ENCODE results near the gene FAM107B. TPM values are rescaled to one million over a fixed set of nuclear protein-coding genes. Genes with fewer than 3 reads are reported as not detected.

FAM107B gene
- total RNA-seq, 1 donor from 2014 or later, result 43.0 TPM

- H3F3A ChIP-seq (ENCODE audit: low read depth), result no peaks in the 10 kb centered on the region
- no peak for DNase-seq (ENCODE audit: low spot score)
- H3K4me2 ChIP-seq, result no peak overlapping the region
- Mint-ChIP-seq H3K9me3 (peaks cover 3% of the 10 kb centered on the region), H3K36me3 (no peaks in the 10 kb centered on the region), H3K27me3 (ENCODE audit: insufficient read depth, low read depth) (no peaks in the 10 kb centered on the region), H3K27ac (no peak overlapping the region), H3K4me1 (no peaks in the 10 kb centered on the region), H3K4me3 (no peak overlapping the region)
- no peak overlapping the region for H3K27ac ChIP-seq
- no peaks in the 10 kb centered on the region for H3K36me3 ChIP-seq
- H3K4me3 ChIP-seq, result no peak overlapping the region
- no peaks in the 10 kb centered on the region for H3K9me3 ChIP-seq (ENCODE audit: low read depth)
- H3K79me2 ChIP-seq (ENCODE audit: low read depth), result no peaks in the 10 kb centered on the region
- H3K27me3 ChIP-seq, result no peaks in the 10 kb centered on the region
- no peak overlapping the region for H2AFZ ChIP-seq (replicated peaks)
- no peaks in the 10 kb centered on the region for H3K4me1 ChIP-seq
- TF ChIP-seq CTCF (IDR thresholded peaks at IDR 0.05) (no peak), EZH2phosphoT487 (IDR thresholded peaks at IDR 0.05) (no peak), EZH2 (IDR thresholded peaks at IDR 0.05) (no peak)
- H4K20me1 ChIP-seq (ENCODE audit: low read depth), result no peaks in the 10 kb centered on the region
- no peak overlapping the region for H3K9ac ChIP-seq
These were observed 32.3 kb downstream of the FAM107B start for GRCh38 chr10:14742382-14742781.

GRCh38 chr10:14740684-14741247, 33.9 kb downstream of the FAM107B start:
- Mint-ChIP-seq H3K4me1 (no peaks in the 10 kb centered on the region), H3K27ac (no peak overlapping the region), H3K27me3 (ENCODE audit: insufficient read depth, low read depth) (no peaks in the 10 kb centered on the region), H3K36me3 (no peaks in the 10 kb centered on the region), H3K9me3 (peaks cover 3% of the 10 kb centered on the region), H3K4me3 (no peak overlapping the region)
- H3K9me3 ChIP-seq (ENCODE audit: low read depth), result no peaks in the 10 kb centered on the region
- no peak for DNase-seq (ENCODE audit: low spot score)
- H3K4me3 ChIP-seq, result no peak overlapping the region
- H3K27ac ChIP-seq, result no peak overlapping the region
- H3K36me3 ChIP-seq, result no peaks in the 10 kb centered on the region
- no peaks in the 10 kb centered on the region for H3K79me2 ChIP-seq (ENCODE audit: low read depth)
- TF ChIP-seq EZH2phosphoT487 (IDR thresholded peaks at IDR 0.05), result no peak
- no peak for TF ChIP-seq EZH2 (IDR thresholded peaks at IDR 0.05)
- no peak for TF ChIP-seq CTCF (IDR thresholded peaks at IDR 0.05)
- H3K4me2 ChIP-seq, result no peak overlapping the region
- H3K4me1 ChIP-seq, result no peaks in the 10 kb centered on the region
- no peaks in the 10 kb centered on the region for H4K20me1 ChIP-seq (ENCODE audit: low read depth)
- no peak overlapping the region for H2AFZ ChIP-seq (replicated peaks)
- no peaks in the 10 kb centered on the region for H3K27me3 ChIP-seq
- H3F3A ChIP-seq (ENCODE audit: low read depth), result no peaks in the 10 kb centered on the region
- H3K9ac ChIP-seq, result no peak overlapping the region

GRCh38 chr10:14737808-14738545, 36.7 kb downstream of the FAM107B start:
- no peaks in the 10 kb centered on the region for H3K36me3 ChIP-seq

More at GRCh38 chr10:14737808-14738545, 36.7 kb downstream of the FAM107B start:
- H3K4me3 ChIP-seq, result no peak overlapping the region
- no peak overlapping the region for H3K27ac Mint-ChIP-seq
- H3K4me1 Mint-ChIP-seq, result no peaks in the 10 kb centered on the region
- no peaks in the 10 kb centered on the region for H3K27me3 ChIP-seq
- no peaks in the 10 kb centered on the region for H3F3A ChIP-seq (ENCODE audit: low read depth)
- TF ChIP-seq EZH2 (IDR thresholded peaks at IDR 0.05) (no peak), CTCF (IDR thresholded peaks at IDR 0.05) (no peak), EZH2phosphoT487 (IDR thresholded peaks at IDR 0.05) (no peak)
- no peak overlapping the region for H2AFZ ChIP-seq (replicated peaks)
- H3K4me1 ChIP-seq, result no peaks in the 10 kb centered on the region
- H3K4me3 Mint-ChIP-seq, result no peak overlapping the region
- H4K20me1 ChIP-seq (ENCODE audit: low read depth), result no peaks in the 10 kb centered on the region
- H3K9ac ChIP-seq, result no peak overlapping the region
- DNase-seq (ENCODE audit: low spot score), result no peak
- no peak overlapping the region for H3K4me2 ChIP-seq
- H3K79me2 ChIP-seq (ENCODE audit: low read depth), result no peaks in the 10 kb centered on the region
- no peaks in the 10 kb centered on the region for H3K9me3 ChIP-seq (ENCODE audit: low read depth)
- H3K36me3 Mint-ChIP-seq, result no peaks in the 10 kb centered on the region
- H3K27ac ChIP-seq, result no peak overlapping the region
- peaks cover 3% of the 10 kb centered on the region for H3K9me3 Mint-ChIP-seq
- H3K27me3 Mint-ChIP-seq (ENCODE audit: insufficient read depth, low read depth), result no peaks in the 10 kb centered on the region

Measured in neural progenitor cell (in vitro differentiated cells).